Type B pancreatic cell (in vitro differentiated cells): ENCODE measurements around the gene RAB23. TPM values are rescaled to one million over a fixed set of nuclear protein-coding genes. Genes with fewer than 3 reads are reported as not detected.
"Not testable (repeated sequence)": the region's sequence is repeated elsewhere in the genome, so short reads cannot be mapped to it uniquely, and the experiment has no call there.

Experiments
- DNase-seq: peaks from one replicate; pipeline ENCODE4 v3.0.0; 2021; ENCODE audit warnings: mixed read lengths; ENCODE audit not compliant: unreplicated experiment; ENCODE audit errors: extremely low spot score
- H3K27ac Mint-ChIP-seq: 2 replicates; pipeline ENCODE4 v1.8.0; 2021; ENCODE audit warnings: mild to moderate bottlenecking, mixed read lengths
- H3K27me3 Mint-ChIP-seq: 2 replicates; pipeline ENCODE4 v1.8.0; 2021; ENCODE audit warnings: mixed read lengths
- H3K36me3 Mint-ChIP-seq: 2 replicates; pipeline ENCODE4 v1.8.0; 2021; ENCODE audit warnings: mixed read lengths
- H3K4me1 Mint-ChIP-seq: one replicate; pipeline ENCODE4 v1.8.0; 2021; ENCODE audit warnings: mixed read lengths; ENCODE audit not compliant: unreplicated experiment
- H3K4me3 Mint-ChIP-seq: 2 replicates; pipeline ENCODE4 v1.8.0; 2021; ENCODE audit warnings: mild to moderate bottlenecking, mixed read lengths
- H3K9me3 Mint-ChIP-seq: 2 replicates; pipeline ENCODE4 v1.8.0; 2021; ENCODE audit warnings: mixed read lengths
- CTCF ChIP-seq: fragments of 200-600 bp; sonication (generic); conservative IDR thresholded peaks from 2 replicates; pipeline ENCODE4 v1.5.0; 2021; ENCODE audit warnings: antibody characterized with exemption, mild to moderate bottlenecking
- total RNA-seq: library from RNA; stranded (reverse); gene quantifications from 2 replicates; pipeline ENCODE4 v1.2.1, GENCODE V29; 2021; ENCODE audit warnings: low replicate concordance

Gene RAB23
- total RNA-seq, 1 donor from 2014 or later = 17.4 TPM

GRCh38 chr6:57250348-57250747, 28.2 kb upstream of the RAB23 start:
- Mint-ChIP-seq H3K9me3 (no peaks in the 10 kb centered on the region), H3K27ac (no peak overlapping the region), H3K27me3 (no peaks in the 10 kb centered on the region), H3K4me1 (peaks cover 13% of the 10 kb centered on the region), H3K36me3 (no peaks in the 10 kb centered on the region), H3K4me3 (no peak overlapping the region)
- no peak for TF ChIP-seq CTCF
- DNase-seq = no peak

DNA sequence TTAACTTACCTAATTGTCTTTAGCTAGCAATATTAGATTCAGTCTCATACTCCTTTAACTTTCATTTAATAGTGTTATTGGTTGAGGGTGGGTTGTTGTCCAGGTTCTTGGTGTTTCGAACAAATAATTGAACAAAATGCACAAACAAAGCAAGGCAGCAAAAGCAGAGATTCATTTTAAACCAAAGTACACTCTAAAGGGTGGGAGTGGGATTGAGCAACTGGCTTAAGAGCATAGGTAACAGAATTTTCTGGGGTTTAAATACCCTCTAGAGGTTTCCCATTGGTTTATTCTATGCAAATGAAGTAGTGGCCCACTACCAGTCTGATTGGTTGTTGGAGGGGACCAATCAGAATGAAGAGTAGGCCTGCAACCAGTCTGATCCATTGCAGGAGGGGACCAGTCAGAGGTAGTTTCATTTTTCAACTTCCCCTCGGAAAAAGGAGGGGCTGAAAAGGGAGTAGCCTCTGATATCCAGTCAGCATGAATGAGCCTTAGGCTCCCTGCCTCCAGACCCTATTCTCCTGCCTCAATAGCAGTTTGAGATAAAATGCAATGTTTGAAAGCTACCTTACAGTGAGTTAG, 26.3 kb upstream of the RAB23 start:
- no peak for TF ChIP-seq CTCF
- no peak overlapping the region for H3K4me3 Mint-ChIP-seq
- H3K27ac Mint-ChIP-seq = no peak overlapping the region
- no peaks in the 10 kb centered on the region for H3K9me3 Mint-ChIP-seq
- H3K27me3 Mint-ChIP-seq = no peaks in the 10 kb centered on the region
- peaks cover 8% of the 10 kb centered on the region for H3K4me1 Mint-ChIP-seq
- DNase-seq = no peak
- H3K36me3 Mint-ChIP-seq = no peaks in the 10 kb centered on the region

DNA sequence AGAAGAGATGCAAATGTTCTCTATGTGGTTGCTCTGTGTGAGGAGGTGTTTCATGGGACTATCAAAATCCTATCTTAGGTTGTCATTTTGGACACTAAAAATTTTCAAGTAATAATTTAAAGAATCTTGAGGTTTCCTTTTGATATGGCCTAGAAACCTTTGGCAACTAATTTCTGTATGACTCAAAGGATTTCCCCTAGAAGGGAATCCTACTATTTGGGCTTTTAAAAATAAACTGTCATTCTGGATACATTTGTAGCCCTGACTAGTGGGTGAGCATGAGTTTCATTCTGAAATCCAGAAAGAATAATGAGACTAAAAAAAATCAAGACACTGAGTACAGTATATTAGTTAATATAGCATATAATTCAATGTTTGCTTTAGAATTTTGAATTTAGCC, 25.5 kb upstream of the RAB23 start:
- Mint-ChIP-seq H3K36me3 (no peaks in the 10 kb centered on the region), H3K27me3 (no peaks in the 10 kb centered on the region), H3K27ac (no peak overlapping the region), H3K4me3 (no peak overlapping the region), H3K4me1 (peaks cover 9% of the 10 kb centered on the region), H3K9me3 (peaks cover 5% of the 10 kb centered on the region)
- no peak for TF ChIP-seq CTCF
- no peak for DNase-seq

DNA sequence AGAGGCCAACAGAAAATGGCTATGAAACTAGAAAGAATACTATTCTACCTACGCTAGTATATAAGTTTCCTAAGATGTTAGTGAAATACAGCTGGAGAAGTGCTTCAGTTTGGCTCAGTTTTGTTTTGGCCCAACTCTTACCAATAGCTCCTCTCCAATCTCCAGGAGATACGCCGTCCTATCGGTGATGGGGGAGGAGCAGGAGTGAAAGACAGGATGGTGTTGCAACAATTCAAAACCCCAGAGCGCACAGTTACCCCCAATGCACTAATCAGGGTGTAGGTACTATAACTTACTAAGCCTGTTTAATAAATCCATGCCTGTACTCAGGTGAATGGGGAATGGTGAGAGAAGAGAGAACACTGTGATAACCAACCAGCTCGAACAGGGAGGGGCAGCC, 24.2 kb upstream of the RAB23 start:
- H3K4me3 Mint-ChIP-seq = no peak overlapping the region
- peaks cover 5% of the 10 kb centered on the region for H3K9me3 Mint-ChIP-seq
- no peaks in the 10 kb centered on the region for H3K27me3 Mint-ChIP-seq
- no peak for TF ChIP-seq CTCF
- H3K27ac Mint-ChIP-seq = no peak overlapping the region
- H3K36me3 Mint-ChIP-seq = no peaks in the 10 kb centered on the region
- H3K4me1 Mint-ChIP-seq = peaks cover 12% of the 10 kb centered on the region
- DNase-seq = no peak

DNA sequence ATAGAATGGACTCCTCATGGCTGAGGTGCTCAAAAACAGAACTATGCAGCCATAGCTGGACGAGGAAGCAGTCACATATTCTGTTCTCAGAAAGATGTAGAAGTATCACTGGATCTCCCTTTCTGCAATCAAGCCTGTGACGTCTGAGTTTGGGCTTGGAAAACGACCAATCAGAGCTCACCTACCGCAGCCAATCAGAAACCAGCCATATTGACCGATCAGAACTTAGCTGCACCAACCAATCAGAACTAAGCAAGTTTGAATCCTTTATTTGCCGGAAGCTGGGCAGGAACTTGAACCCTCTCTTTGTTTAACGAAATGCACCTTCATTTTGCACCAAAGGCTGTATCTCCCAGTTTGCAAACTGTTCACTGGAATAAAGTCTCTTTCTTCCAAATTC, 21.8 kb upstream of the RAB23 start:
- no peak for TF ChIP-seq CTCF
- no peak overlapping the region for H3K27ac Mint-ChIP-seq

DNA sequence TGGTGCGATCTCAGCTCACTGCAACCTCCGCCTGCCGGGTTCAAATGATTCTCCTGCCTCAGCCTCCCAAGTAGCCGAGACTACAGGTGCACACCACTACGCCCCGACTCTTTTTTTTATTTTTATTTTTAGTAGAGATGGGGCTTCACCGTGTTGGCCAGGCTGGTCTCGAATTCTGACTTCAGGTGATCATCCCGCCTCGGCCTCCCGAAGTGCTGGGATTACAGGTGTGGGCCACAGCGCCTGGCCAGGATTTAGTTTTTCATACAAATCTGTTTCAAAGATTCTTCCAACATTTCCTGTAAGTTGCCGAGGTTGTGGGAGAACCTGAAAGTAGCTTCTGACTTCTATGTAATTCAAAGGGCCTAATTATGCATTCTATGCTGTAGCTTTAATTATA, 21.4 kb upstream of the RAB23 start:
- H3K9me3 Mint-ChIP-seq, H3K27ac Mint-ChIP-seq, H3K27me3 Mint-ChIP-seq, DNase-seq, H3K36me3 Mint-ChIP-seq, H3K4me3 Mint-ChIP-seq: not testable (repeated sequence)
- H3K4me1 Mint-ChIP-seq = peaks cover 12% of the 10 kb centered on the region

More for the DNA sequence above, 21.8 kb upstream of the RAB23 start:
- peaks cover 12% of the 10 kb centered on the region for H3K4me1 Mint-ChIP-seq
- H3K27me3 Mint-ChIP-seq = no peaks in the 10 kb centered on the region
- H3K36me3 Mint-ChIP-seq = no peaks in the 10 kb centered on the region
- no peak overlapping the region for H3K4me3 Mint-ChIP-seq
- peaks cover 5% of the 10 kb centered on the region for H3K9me3 Mint-ChIP-seq
- no peak for DNase-seq
